H7 (cell line): ENCODE measurements around the gene HELZ. TPM values are rescaled to one million over a fixed set of nuclear protein-coding genes. Genes with fewer than 3 reads are reported as not detected.
"Not testable (repeated sequence)": the region's sequence is repeated elsewhere in the genome, so short reads cannot be mapped to it uniquely, and the experiment has no call there.

Experiments used
- DNase-seq: peaks from one replicate; pipeline ENCODE4 v3.0.0; 2012
- H3K27me3 ChIP-seq: 2 replicates; pipeline ENCODE4 v1.6.0; 2011; ENCODE audit warnings: mild to moderate bottlenecking, low read length; ENCODE audit not compliant: control insufficient read depth, insufficient read depth
- H3K36me3 ChIP-seq: replicated peaks from 2 replicates; pipeline ENCODE4 v1.5.1; 2011; ENCODE audit warnings: low read length; ENCODE audit not compliant: control insufficient read depth, insufficient read depth
- H3K4me3 ChIP-seq: 2 replicates; pipeline ENCODE4 v1.5.1; 2011; ENCODE audit warnings: low read depth, mild to moderate bottlenecking, control low read depth, low read length, moderate library complexity; ENCODE audit not compliant: insufficient read depth
- total RNA-seq: library from RNA; depleted of rRNA; stranded (reverse); fragments of >200 nt; shearing (Covaris generic); gene quantifications from 2 replicates; pipeline ENCODE4 v1.2.3, GENCODE V29; 2014; rRNA removed

Gene HELZ, protein sequence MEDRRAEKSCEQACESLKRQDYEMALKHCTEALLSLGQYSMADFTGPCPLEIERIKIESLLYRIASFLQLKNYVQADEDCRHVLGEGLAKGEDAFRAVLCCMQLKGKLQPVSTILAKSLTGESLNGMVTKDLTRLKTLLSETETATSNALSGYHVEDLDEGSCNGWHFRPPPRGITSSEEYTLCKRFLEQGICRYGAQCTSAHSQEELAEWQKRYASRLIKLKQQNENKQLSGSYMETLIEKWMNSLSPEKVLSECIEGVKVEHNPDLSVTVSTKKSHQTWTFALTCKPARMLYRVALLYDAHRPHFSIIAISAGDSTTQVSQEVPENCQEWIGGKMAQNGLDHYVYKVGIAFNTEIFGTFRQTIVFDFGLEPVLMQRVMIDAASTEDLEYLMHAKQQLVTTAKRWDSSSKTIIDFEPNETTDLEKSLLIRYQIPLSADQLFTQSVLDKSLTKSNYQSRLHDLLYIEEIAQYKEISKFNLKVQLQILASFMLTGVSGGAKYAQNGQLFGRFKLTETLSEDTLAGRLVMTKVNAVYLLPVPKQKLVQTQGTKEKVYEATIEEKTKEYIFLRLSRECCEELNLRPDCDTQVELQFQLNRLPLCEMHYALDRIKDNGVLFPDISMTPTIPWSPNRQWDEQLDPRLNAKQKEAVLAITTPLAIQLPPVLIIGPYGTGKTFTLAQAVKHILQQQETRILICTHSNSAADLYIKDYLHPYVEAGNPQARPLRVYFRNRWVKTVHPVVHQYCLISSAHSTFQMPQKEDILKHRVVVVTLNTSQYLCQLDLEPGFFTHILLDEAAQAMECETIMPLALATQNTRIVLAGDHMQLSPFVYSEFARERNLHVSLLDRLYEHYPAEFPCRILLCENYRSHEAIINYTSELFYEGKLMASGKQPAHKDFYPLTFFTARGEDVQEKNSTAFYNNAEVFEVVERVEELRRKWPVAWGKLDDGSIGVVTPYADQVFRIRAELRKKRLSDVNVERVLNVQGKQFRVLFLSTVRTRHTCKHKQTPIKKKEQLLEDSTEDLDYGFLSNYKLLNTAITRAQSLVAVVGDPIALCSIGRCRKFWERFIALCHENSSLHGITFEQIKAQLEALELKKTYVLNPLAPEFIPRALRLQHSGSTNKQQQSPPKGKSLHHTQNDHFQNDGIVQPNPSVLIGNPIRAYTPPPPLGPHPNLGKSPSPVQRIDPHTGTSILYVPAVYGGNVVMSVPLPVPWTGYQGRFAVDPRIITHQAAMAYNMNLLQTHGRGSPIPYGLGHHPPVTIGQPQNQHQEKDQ (N-terminal part only)
- 15.6 and 21.7 TPM in 2 replicates for total RNA-seq

DNA sequence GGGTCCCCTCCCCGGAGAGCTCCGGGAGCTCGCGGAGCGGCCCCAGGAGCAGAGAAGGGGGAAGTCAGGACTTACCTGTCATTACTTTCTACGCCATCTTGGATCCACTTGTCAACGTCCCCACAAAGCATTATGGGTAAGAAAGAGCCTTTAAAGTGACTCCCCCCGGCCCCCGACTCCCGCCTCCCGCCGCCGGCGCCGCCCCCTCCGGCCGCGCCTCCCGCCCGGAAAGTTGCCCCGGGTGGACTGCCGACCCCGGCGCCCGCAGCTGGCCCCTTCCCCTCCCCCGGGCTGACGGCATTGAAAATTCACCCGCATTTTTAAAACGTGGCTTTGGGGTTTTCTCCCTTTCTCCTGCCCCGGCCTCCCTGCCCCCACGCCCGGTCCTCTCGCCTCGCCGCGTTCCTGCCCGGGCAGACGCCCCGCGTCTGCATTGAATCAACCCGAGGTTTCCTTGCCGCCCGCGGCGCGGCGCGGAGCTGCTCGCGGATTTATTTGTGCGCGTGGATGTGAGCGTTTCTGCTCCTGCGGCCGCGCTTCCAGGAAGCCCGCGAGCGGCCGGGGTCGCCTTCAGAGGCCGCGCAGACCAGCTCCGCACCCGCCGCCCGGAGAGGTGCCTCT lies at the start of gene HELZ:
HELZ (minus strand) TSS at position 124 of the 621 bp plus-strand sequence. CDS start 26,392 bp downstream, outside the sequence.
- Histone ChIP-seq H3K36me3 (no peaks in the 10 kb centered on the region; the same call in 1 of the 2 replicates), H3K4me3 (peak within 1 kb of the TSS; percentile 88), H3K27me3 (no peaks in the 10 kb centered on the region)
- DNase-seq = peak; percentile 93

DNA sequence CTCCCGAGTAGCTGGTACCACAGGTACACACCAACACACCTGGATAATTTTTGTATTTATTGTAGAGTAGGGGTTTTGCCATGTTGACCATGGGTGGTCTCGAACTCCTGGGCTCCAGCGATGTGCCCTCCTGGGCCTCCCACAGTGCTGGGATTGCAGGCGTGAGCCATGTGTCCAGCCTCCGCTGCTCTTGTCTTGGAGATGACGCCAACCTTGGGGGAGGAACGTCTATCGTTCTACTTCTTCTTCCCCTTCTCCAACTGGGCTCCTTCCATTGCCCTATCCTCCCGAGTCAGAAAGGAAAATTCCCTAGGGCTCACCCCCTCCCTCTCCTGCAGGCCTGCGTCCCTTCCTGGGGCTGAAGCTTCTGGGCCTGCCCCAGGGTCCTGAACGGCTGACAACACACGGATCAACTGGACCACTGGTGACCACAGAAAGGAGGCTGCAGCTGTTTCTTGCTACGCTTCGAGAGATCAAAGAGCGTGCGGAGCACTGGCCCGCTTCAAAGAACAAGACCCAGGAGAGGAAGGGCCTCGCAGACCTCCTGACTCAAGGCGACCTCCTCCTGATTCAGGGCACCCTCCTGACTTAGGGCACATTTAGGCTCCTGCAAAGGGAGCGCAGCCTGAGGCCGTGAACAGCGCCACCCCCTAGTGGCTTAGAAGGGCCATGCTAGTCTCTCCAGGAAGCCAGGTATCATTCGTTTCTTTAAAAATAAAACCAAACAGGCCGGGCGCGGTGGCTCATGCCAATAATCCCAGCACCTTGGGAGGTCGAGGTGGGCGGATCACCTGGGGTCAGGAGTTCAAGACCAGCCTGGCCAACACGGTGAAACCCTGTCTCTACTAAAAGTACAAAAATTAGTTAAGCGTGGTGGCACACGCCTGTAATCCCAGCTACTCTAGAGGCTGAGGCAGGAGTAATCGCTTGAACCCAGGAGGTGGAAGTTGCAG lies 48.5 kb upstream of the HELZ start:
- Histone ChIP-seq H3K36me3 (no peaks in the 10 kb centered on the region), H3K27me3 (no peaks in the 10 kb centered on the region), H3K4me3 (no peak overlapping the region)
- peak; percentile 85 for DNase-seq

DNA sequence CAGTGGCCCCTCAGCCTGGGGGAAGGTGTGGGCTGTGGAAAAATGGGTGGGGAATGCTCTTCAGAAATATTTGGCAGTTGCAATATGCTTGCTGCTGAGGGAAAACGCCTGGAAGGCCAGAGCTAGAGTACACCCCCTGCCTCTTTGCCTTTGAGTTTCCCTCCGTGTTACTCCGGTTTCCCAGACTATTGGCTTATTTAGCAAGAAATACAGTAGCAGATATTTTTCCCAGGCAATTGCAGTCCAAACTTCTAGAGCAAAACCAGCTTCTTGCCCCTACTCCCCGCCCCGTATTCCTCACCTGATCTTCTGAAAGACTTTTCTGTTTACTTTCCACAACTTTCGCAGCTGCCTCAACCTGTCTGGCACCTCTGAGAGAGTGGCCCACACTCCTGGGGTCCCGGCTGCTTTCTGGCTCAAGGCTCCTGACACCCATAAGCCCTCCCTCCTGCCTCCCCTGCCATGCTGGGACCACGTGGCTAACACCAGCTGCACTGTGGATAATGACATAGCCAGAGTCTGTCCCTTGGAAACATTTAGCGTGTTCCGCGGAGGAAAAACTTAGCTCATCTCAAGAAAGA lies 45.8 kb upstream of the HELZ start:
- H3K27me3 ChIP-seq = no peaks in the 10 kb centered on the region
- no peak overlapping the region for H3K4me3 ChIP-seq
- DNase-seq = peak; percentile 42
- no peaks in the 10 kb centered on the region for H3K36me3 ChIP-seq

DNA sequence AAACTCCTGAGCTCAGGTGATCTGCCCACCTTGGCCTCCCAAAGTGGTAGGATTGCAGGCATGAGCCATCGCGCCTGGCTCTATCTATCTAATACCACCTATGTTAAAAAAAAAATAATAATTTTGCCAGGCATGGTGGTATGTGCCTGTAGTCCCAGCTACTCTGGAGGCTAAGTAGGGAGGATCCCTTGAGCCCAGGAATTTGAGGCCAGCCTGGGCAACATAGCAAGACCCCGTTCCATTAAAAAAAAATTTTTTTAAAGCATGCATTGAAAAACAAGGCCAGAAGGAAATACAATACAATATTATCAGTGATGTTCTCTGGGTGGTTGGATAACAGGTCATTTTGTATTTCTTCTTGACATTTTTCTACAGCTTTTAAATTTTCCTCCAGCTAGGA lies 45.2 kb upstream of the HELZ start:
- H3K4me3 ChIP-seq = no peak overlapping the region
- no peaks in the 10 kb centered on the region for H3K27me3 ChIP-seq
- no peaks in the 10 kb centered on the region for H3K36me3 ChIP-seq
- DNase-seq = no peak

DNA sequence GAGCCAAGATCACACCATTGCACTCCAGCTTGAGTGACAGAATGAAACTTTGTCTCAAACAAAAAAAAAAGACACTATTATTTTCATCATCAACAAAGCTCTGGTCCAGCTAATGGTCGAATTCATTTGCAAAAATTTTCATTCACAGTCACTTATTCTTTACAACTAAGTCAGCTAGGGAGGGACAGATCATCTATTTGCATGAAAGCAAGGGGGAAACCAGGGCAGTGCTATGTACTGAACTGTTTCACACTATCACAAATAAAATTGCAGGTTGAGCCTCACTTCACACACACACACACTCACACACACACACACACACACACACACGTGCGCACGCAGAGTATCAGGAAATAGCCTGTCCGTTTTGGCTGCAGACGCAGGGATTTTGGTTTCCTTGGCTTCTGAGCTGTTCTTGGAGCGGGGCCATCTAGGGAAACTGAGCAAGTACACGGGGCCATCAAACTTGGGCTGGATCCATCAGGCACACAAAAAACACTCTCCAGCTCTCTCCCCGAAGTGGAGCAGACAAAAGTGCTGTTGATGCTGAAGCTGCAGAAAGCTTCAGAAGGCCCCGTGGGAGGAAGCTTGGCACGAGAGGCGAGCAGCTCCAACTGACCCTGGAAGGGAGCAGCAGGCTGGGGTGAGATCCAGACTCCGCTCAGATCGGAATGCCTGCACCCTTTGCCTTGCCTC lies 44.3 kb upstream of the HELZ start:
- DNase-seq = peak; percentile 47
- Histone ChIP-seq H3K27me3 (no peaks in the 10 kb centered on the region), H3K36me3 (no peaks in the 10 kb centered on the region), H3K4me3 (no peak overlapping the region)

DNA sequence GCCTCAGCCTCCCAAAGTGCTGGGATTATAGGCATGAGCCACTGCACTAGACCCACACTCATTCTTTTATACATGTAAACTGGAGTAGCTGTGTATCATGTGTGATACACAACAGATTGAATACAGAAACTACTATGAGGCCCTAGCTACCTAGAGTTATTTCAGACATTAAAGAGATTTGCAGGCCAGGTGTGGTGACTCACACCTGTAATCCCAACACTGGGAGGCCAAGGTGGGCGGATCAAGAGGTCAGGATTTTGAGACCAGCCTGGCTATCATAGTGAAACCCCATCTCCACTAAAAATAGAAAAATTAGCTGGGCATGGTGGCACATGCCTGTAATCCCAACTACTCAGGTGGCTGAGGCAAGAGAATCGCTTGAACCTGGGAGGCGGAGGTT lies 41.8 kb upstream of the HELZ start:
- H3K4me3 ChIP-seq, H3K36me3 ChIP-seq, DNase-seq, H3K27me3 ChIP-seq: not testable (repeated sequence)

DNA sequence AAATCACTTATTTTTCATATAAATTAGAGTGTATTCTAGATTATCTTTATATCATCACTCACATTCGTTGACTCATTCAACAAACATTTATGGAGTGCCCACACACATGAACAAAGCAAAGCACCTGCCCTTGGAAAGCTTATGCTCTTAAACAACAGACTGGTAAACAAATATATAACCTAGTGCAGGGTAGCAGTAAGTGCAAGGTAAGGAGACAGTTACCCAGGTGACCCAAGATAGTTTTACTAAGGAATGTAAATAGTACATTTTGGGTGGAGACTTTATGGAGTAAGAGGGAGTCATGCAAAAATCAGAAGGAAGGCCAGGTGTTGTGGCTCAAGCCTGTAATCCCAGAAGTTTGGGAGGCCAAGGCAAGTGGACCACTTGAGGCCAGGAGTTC lies 40.4 kb upstream of the HELZ start:
- DNase-seq = no peak
- Histone ChIP-seq H3K4me3 (no peak overlapping the region), H3K36me3 (no peaks in the 10 kb centered on the region)

DNA sequence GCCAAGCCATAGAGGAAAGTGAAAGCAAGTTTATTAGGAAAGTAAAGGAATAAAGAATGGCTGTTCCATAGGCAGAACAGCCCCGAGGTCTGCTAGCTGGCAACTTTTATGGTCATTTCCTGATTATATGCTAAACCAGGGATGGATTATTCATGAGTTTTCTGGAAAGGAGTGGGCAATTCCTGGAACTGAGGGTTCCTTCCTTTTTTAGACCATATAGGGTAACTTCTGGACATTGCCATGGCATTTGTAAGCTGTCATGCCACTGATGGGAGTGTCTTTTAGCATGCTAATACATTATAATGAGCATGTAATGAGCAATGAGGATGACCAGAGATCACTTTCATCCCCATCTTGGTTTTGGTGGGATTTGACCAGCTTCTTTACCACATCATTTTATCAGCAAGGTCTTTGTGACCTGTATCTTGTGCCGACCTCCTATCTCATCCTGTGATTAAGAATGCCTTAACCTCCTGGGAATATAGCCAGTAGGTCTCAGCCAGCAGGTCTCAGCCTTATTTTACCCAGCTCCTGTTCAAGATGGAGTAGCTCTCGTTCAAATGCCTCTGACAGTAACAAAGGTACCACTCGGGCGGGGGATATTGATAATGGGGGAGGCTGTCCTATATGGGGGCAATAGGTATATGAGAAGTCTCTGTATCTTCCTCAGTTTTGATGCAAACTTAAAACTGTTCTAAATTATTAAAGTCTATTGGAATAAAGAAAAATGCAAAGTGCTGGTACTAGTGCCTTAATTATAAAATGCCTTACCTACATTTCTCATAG lies 38.9 kb upstream of the HELZ start:
- no peaks in the 10 kb centered on the region for H3K36me3 ChIP-seq
- H3K27me3 ChIP-seq = no peaks in the 10 kb centered on the region
- H3K4me3 ChIP-seq = no peak overlapping the region
- no peak for DNase-seq

More for the DNA sequence above, 40.4 kb upstream of the HELZ start:
- H3K27me3 ChIP-seq = no peaks in the 10 kb centered on the region

DNA sequence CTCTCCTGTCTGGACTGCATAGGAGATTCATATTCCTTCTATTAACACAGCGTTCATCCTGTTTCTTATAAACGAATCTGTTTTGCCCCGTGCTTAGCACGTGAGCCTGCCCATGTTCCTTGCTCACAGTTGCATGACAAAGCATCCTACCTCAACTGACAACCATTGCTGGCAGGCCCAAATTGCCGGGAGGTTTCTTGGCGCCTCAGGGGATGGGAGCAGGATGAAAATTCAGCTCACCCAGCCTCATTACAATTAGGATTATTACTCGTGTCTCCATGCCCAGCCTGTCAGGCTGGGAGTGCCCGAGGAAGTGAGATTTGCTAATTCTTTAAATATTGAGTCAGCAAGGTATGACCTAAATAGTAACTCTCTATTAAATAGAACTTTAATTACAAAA lies 36.7 kb upstream of the HELZ start:
- peak; percentile 45 for DNase-seq
- Histone ChIP-seq H3K4me3 (no peak overlapping the region), H3K36me3 (no peaks in the 10 kb centered on the region), H3K27me3 (no peaks in the 10 kb centered on the region)

DNA sequence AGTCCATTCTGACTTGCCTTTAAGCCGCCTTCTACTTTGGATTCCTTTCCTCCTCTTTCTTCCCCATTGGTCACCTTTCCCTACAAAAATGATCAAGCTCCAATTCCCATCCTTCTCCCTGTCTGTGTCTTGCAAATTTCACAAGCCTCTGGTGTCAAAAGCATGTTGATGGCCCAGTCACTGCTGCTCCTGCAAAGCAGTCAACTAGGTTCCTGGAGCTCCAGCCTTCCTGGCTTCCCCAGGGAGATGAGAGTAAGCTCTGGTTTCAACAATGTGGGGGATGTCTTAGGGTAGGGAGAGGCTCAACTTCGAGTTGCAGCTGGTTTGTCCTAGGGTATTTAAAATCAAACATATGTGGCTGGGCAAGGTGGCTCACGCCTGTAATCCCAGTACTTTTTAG lies 36.1 kb upstream of the HELZ start:
- peak; percentile 51 for DNase-seq
- Histone ChIP-seq H3K27me3 (no peaks in the 10 kb centered on the region), H3K36me3 (no peaks in the 10 kb centered on the region), H3K4me3 (no peak overlapping the region)

DNA sequence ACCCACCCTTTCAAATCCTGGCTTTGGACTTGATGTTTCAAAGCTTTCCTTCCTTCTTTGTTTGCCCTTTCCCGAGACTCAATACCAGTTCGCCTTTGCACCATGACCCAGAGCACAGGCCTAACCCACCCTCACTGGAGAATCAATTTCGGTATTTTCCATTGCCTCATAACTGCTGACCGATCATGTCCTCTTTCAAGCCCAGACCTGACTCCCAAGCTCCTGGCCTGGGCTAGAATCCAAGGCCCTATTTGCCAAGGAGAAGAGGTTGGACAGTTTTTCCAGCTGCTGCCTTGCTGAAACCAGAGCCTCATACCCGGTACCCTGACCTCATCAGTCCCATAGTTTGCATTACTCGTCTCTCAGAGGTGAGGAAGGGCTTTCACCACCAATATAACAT lies 35.3 kb upstream of the HELZ start:
- no peaks in the 10 kb centered on the region for H3K27me3 ChIP-seq
- H3K4me3 ChIP-seq = no peak overlapping the region
- no peaks in the 10 kb centered on the region for H3K36me3 ChIP-seq
- DNase-seq = no peak

DNA sequence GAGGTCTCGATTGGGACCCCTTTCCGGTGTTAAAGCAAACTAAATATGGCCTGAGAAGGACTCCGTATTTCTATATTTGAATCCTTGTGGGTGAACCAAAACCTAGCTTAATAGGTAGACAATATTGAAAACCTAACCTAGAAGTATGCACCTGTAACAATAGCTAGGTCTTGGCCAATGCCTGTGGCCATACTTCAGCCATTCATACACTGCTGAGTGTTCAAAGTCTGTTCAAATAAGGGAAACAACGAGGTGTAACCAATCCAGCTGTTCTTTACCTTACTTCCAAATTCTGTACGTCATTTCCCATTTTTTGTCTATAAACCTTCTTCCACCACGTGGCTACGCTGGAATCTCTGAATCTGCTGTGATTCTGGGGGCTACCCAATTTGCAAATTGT lies 34.1 kb upstream of the HELZ start:
- no peak overlapping the region for H3K4me3 ChIP-seq
- no peaks in the 10 kb centered on the region for H3K27me3 ChIP-seq
- no peak for DNase-seq
- no peaks in the 10 kb centered on the region for H3K36me3 ChIP-seq
